ENCODE results near the gene PPM1J.
A peak's percentile ranks its signal among the peaks of the same experiment; 100 is the strongest.
"Not testable (repeated sequence)": the region's sequence is repeated elsewhere in the genome, so short reads cannot be mapped to it uniquely, and the experiment has no call there.

The PPM1J gene

DNA sequence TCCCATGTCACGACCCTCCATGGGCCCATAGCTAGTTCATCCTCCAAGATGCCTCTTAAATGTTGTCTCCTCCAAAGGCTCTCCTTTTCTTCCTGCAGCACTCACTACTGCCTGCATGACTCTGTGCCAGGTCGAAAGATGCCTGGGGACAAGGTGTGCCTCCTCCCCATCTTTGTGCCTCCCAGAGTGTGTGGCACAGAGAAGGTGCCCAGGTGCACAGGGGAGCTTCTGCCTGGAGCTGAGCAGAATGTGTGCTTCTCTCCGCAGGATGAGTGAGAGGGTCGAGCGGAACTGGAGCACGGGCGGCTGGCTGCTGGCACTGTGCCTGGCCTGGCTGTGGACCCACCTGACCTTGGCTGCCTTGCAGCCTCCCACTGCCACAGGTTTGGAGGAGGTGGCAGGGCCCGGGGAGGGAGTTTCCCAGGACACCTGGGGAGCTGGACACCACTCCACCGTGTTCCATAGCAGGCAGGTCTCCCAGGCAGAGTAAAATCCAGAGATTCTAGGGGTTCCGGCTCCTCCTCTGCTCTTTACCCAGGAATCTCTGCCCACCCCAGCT lies 6.9 kb upstream of the PPM1J start:
- no peak for TF ChIP-seq Cebpa-rat (IDR thresholded peaks at IDR 0.05)
- H3K9ac ChIP-seq = no peak overlapping the region
- no peaks in the 10 kb centered on the region for H4K20me1 ChIP-seq
- H3K4me1 ChIP-seq = peaks cover 8% of the 10 kb centered on the region
- H3K4me2 ChIP-seq = no peak overlapping the region
- no peaks in the 10 kb centered on the region for H3K9me3 ChIP-seq
- no peak overlapping the region for H3K27ac ChIP-seq
- H3K27me3 ChIP-seq = no peaks in the 10 kb centered on the region
- no peaks in the 10 kb centered on the region for H3K36me3 ChIP-seq
- no peak overlapping the region for H3K4me3 ChIP-seq

- not testable (repeated sequence) for H3K4me2 ChIP-seq, H4K20me1 ChIP-seq, H3K27me3 ChIP-seq, H3K9ac ChIP-seq, H3K27ac ChIP-seq, H3K36me3 ChIP-seq, H3K4me3 ChIP-seq, H3K9me3 ChIP-seq
- H3K4me1 ChIP-seq = peaks cover 13% of the 10 kb centered on the region
Measured at GRCh38 chr1:112721294-112721693, 6.2 kb upstream of the PPM1J start.

DNA sequence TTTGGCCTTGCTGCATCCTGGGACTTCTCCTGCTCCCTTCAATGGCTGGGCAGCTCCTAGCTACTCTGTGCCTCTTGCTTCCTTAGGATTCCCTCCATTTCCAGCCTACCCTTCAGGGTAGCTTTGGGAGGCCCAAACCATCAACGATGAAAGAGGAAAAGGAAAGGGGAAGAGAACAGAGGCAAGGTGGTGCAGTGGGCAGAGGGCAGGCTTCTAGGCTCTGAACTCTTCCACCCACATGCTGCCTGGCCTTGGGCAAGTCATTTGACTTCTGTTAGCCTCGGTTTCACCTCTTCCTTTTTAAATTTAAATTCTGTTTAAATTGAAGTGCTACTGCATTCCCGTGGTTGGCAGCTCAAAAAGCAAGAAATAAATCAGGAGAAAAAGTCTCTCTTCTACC lies 5.7 kb upstream of the PPM1J start:
- H3K27me3 ChIP-seq = no peaks in the 10 kb centered on the region
- H3K9me3 ChIP-seq = no peaks in the 10 kb centered on the region
- no peak overlapping the region for H3K27ac ChIP-seq
- no peak overlapping the region for H3K9ac ChIP-seq
- H3K4me1 ChIP-seq = peaks cover 18% of the 10 kb centered on the region
- H3K4me3 ChIP-seq = no peak overlapping the region
- H3K36me3 ChIP-seq = no peaks in the 10 kb centered on the region
- no peak overlapping the region for H3K4me2 ChIP-seq
- TF ChIP-seq Cebpa-rat (IDR thresholded peaks at IDR 0.05) = no peak
- no peaks in the 10 kb centered on the region for H4K20me1 ChIP-seq

- H3K27me3 ChIP-seq = peaks cover 4% of the 10 kb centered on the region
- H3K27ac ChIP-seq = no peak overlapping the region
- no peaks in the 10 kb centered on the region for H3K36me3 ChIP-seq
- no peak overlapping the region for H3K4me2 ChIP-seq
- no peak overlapping the region for H3K9ac ChIP-seq
- H4K20me1 ChIP-seq = peaks cover 2% of the 10 kb centered on the region
- H3K9me3 ChIP-seq = no peaks in the 10 kb centered on the region
- peaks cover 23% of the 10 kb centered on the region for H3K4me1 ChIP-seq
- no peak for TF ChIP-seq Cebpa-rat (IDR thresholded peaks at IDR 0.05)
- H3K4me3 ChIP-seq = no peak overlapping the region
Measured at GRCh38 chr1:112719706-112720105, 4.6 kb upstream of the PPM1J start.

DNA sequence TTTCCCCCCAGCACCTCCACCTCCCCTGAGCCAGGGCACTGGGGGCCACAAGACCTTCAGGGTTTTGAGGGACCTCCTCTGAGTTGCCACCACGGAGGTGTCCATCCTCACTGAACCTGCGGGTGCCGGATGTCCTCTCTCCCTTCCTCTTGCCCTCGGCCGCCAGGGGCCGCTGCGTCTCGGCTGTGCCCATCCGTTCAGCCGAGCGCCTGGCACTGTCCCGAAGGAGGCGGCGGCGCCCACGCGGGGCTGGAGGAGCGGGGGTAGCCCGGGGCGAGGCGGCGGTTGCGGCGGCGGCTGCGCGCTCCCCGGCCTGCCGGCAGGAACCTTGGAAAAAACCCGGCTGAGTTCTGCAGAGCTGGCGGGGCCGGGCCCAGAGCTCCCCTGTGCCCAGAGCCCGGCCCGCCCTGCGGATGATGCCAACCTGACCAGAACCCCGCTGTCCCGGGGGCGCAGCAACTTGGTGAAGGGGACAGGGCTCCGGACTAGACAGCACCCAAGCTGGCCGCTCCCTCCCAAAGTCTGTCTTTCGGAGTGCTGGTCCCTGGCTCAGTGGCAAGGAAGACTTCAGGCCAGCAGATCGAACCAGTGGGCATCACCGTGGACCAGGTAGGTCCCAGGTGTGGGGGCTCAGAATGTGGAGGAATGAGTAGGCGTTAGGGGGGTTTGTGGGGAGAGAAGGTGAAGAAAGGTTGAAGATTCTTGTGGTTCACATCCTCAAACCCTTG lies 3.7 kb upstream of the PPM1J start:
- H3K27me3 ChIP-seq = peaks cover 12% of the 10 kb centered on the region
- H3K4me3 ChIP-seq = peak overlapping the region; percentile 48
- no peak for TF ChIP-seq Cebpa-rat (IDR thresholded peaks at IDR 0.05)
- H3K27ac ChIP-seq = no peak overlapping the region
- peaks cover 32% of the 10 kb centered on the region for H3K4me1 ChIP-seq
- peaks cover 10% of the 10 kb centered on the region for H4K20me1 ChIP-seq
- H3K4me2 ChIP-seq = peak overlapping the region; percentile 83
- H3K9me3 ChIP-seq = no peaks in the 10 kb centered on the region
- no peak overlapping the region for H3K9ac ChIP-seq
- no peaks in the 10 kb centered on the region for H3K36me3 ChIP-seq

DNA sequence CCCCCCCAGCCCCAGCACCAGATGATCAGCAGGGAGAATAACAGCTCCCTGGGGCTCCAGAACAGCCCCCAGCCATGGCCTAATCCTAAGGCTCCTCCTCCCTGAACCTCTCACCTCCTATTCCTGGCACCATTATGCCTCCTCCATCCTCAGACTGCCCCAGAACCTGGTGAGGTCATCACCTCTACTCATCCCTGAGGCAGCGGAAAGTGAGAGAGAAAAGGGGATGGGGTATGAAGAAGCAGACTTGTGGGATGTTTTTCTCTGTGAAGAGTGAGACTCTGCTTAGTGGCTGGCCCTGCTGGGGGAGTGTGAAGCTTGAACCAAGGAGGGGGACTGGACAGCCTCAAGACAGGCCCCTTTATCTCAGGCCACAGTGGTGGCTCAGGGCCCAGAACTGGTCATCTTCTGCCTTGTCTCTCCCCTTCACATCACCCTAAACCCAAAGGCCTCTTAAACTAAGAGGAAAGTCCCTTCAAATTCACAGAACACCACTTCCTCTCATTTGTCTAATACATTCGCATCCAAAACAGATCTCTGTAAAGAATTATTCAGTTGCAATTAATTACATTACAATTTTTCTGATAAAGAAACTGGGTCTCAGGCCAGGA lies 2.2 kb upstream of the PPM1J start:
- H4K20me1 ChIP-seq = peaks cover 14% of the 10 kb centered on the region
- no peaks in the 10 kb centered on the region for H3K36me3 ChIP-seq
- peaks cover 21% of the 10 kb centered on the region for H3K27me3 ChIP-seq
- H3K9me3 ChIP-seq = no peaks in the 10 kb centered on the region
- H3K4me1 ChIP-seq = peaks cover 37% of the 10 kb centered on the region
- no peak for TF ChIP-seq Cebpa-rat (IDR thresholded peaks at IDR 0.05)
- no peak overlapping the region for H3K4me2 ChIP-seq
- H3K4me3 ChIP-seq = no peak overlapping the region
- no peak overlapping the region for H3K9ac ChIP-seq
- H3K27ac ChIP-seq = no peak overlapping the region

DNA sequence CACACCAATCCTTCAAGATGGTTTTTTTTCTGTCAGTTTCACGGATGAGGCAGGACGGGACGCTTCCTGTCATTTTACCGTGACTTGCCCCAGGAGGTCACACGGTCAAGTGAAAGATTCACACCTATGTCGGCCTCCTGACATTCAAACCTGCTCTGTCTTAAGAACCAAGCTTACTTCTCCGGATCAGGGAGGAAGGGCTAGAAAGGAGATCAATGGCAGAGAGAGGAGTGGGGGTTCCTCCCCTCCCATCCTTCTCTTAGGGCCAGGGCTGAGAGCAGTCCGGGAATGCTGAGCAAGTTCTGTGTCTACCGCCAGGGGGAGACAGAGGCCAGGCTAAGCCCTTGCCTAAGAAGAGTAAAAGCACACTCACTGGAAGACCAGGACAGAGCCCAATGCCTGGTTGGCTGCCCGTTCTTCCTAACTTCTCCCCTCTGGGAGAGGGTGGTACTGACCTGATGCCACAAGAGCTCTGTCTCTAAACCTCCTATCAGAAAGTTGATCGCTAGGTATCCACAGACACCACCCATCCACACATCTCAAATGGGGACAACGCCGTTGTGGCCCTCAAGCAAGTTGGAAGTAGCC lies 1.1 kb upstream of the PPM1J start:
- Histone ChIP-seq H3K4me3 (peak overlapping the region; percentile 75), H3K9me3 (no peaks in the 10 kb centered on the region), H3K36me3 (no peaks in the 10 kb centered on the region), H3K27me3 (peaks cover 21% of the 10 kb centered on the region), H3K4me2 (peak overlapping the region; percentile 99), H3K4me1 (peaks cover 43% of the 10 kb centered on the region), H4K20me1 (peaks cover 14% of the 10 kb centered on the region), H3K9ac (peak overlapping the region; percentile 65; the same call in 1 of the 2 replicates), H3K27ac (no peak overlapping the region)
- no peak for TF ChIP-seq Cebpa-rat (IDR thresholded peaks at IDR 0.05)

- peak overlapping the region; percentile 64 for H3K9ac ChIP-seq
- no peak overlapping the region for H3K27ac ChIP-seq
- peak overlapping the region; percentile 99 for H3K4me2 ChIP-seq
- peak overlapping the region; percentile 75 for H3K4me3 ChIP-seq
- H3K9me3 ChIP-seq = no peaks in the 10 kb centered on the region
- no peaks in the 10 kb centered on the region for H3K36me3 ChIP-seq
- TF ChIP-seq Cebpa-rat (IDR thresholded peaks at IDR 0.05) = no peak
- peaks cover 14% of the 10 kb centered on the region for H4K20me1 ChIP-seq
- peaks cover 21% of the 10 kb centered on the region for H3K27me3 ChIP-seq
- peaks cover 48% of the 10 kb centered on the region for H3K4me1 ChIP-seq
Measured at GRCh38 chr1:112714313-112715263, 544 bp downstream of the PPM1J start.
